GOT3 (cell line): ENCODE measurements around the gene AIFM1.

Experiments
- DNase-seq: peaks from one replicate; lab custom pipeline; 2025; ENCODE audit warnings: mixed read lengths; lab: John Stamatoyannopoulos, UW

Gene AIFM1

DNA sequence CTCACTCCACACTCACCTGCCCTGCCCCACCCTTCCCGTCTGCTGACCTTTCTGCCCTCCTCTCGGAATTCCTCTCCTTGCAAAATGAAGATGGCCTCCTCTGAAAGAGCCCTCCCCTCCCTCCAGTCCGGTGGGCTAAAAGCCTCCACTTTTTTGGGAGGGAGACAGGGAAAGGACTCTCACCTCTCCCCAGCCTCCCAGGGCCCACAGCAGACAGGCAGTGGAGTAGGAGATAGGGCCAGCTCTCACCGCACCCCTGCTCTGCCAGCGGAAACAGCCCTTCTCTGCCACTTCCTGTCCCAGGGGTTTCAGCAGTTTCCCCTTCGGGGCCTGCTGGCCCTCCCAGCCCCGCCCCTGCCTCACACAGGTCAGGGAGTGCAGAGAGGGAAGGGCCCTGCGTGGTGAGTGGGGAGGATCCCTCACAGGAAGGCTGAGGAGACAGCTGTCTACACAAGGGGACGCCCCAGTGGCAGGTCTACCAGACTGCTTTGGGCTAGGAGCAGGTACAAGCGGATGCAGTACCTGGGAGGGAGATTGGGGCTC, 73.6 kb downstream of the AIFM1 start:
- no peak for DNase-seq

DNA sequence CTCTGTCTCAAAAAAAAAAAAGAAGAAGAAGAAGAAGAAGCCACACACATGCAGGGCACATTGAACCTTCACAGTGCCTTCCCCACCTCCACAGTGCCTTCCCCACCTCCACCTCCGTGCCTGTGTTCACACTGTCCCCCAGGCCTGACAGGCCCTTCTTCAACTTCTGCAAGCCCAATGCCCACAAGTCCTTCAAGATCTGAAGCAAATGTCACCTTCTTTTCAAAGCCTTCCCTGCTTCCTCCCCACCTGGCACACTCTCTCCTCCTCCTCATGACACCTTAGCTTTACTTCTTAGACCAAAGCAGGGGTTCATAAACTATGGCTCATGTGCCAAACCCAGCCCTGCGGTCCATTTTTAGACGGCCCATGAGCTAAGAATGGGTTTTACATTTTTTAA, 75.3 kb downstream of the AIFM1 start:
- no peak for DNase-seq

DNA sequence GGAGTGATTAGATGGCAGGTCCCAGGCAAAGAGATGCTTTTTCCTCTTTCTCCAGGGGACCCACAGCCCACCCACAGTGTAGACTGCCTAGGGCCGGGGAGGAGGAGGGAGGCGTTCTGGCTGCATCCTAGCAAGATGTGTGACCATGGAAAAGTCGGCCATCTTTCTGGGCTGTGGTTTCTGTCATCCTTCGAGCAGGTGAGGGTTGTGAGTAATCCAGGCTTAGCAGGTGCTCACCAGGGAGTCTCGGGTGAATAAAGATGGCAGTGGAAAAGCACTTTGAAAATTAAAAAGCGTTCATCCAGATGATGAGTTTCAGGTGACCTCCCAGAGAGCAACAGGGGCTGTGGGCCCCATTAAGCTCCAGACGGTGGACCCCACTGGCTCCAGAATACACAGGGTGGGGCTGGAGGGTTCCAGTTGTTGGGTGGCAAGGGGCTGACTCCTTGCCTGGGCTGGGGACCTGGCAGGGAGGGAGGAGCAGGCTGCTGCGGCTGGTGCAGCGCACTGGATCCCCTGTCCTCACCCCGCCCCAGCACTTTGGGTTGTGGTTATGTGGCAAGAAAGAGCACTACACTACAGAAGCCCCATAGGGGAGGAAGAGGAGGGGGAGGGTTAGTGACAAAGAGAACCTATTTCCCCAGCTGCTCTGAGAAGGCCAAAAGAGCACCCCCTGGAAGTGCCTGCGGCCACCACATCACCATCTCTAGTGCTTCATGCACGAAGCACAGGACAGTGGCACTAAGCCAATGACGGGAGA, 79.0 kb downstream of the AIFM1 start:
- DNase-seq, result no peak

DNA sequence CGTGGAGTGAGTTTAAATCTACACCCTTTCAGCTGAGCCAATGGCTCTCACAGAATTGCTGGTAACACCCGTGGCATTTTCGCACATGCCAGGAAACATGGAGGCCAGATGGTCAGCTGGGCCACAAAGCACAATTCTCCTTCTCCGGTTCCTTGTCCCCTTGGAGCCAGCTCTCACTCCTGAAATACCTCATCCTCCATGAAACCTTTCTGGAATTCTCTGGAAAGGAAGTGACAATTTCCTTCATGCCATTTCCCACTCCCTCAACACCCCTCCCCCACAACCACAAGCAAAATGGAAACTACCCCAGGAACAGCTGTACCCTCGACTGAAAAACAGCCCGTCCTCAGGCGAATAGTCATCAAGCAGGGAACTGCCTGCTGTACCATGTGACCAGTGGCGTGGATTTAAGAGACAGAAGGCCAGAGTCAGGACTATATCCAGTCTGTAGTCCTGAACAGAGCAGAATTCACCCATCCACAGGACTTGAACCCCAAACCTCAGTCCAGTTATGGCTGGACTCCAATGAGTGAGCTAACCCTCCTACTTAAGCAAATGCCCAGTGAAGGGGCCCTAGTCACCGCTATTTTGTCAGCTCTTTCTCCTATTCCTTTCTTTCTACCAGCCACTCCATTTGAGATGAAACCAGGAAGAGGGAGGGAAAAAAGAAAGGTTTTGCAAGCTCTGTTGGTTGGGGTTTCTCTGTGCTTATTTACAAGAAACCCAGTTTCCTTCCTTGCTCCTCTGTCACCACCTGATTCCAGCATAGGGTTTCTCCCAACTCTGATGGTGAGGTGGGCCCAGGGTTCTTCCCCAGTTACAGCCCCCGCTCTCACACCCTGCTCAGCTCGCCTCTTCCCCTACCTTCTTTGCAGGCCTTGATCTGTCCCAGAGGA, 79.8 kb downstream of the AIFM1 start:
- no peak for DNase-seq

DNA sequence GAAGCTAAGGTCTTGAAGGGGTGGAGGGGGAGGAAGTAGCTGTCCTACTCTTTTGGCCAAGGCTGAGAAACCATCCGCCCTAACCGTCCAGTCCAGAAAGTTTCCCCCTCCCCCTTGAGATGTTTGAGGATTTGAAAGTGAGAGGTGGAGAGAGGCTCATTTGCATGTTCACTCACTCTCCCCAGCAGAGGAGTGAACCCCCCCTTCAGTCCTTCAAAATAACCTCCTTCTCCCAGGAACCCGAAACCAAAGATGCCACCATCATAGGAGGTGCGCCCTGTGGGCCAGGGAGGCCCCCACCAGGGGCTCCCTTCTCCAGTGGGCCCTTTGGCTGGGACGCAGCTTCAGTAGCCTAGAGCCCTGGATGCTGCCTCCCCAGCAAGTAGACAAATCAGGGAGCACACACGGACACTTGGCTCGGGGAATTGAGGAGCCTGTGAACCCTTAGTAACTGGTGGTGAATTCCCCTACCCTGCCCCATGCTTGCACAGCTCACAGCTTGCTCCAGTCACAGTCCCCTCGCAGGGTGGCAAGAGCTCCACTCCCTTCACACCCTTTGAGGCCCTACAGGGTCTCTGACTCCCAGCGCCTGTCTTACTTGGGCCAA, 80.9 kb downstream of the AIFM1 start:
- DNase-seq, result no peak

DNA sequence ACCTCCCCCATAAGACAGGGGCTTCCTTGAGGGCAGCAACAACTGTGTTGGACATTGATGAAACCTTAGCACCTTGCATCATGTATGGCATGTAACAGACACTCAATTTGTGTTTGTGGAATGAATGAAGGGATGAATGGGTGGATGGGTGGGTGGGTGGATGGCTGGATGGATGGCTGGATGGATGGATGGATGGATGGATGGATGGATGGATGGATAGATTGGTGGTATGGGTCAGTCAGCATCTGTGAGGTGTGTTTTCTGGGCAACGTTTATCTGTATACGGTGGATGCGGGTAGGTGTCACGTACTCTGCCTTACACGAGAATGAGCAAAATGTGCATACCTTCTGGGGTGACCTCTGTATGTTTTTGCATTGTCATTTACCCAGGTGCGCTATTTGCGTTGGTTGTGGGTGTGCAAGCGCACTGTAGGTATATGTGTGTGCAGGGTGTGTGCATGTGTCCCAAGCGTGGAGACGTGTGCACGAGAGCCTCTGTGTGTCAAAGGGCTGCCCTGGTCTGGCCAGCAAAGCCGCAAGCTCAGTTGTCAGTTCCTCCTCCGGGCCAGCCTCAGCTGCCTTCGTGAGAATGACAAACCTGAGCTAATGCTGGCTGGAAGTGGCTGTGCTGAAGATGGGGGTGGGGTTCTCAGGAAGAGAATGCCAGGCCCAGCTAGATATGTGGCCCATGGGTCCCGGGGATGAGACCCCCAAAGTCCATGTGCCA, 81.8 kb downstream of the AIFM1 start:
- no peak for DNase-seq

DNA sequence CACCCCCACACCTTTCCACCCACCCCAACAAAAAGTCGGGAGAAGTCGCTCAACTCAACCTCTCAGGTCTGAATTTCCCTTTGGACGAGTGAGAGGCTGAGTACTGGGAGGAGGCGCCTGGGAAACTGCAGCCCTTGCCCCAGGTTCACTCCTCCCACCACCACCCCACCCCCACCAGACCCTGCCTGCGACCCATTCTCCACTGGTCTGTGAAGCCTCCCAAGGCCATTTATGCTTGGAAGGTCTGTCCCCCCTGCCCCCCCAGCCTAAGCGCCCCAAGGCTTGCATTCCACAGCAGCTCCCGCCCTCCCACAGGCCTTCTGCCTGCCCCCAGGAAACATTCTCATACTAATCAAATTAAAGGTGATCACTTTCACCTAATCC, 82.5 kb downstream of the AIFM1 start:
- DNase-seq, result no peak

DNA sequence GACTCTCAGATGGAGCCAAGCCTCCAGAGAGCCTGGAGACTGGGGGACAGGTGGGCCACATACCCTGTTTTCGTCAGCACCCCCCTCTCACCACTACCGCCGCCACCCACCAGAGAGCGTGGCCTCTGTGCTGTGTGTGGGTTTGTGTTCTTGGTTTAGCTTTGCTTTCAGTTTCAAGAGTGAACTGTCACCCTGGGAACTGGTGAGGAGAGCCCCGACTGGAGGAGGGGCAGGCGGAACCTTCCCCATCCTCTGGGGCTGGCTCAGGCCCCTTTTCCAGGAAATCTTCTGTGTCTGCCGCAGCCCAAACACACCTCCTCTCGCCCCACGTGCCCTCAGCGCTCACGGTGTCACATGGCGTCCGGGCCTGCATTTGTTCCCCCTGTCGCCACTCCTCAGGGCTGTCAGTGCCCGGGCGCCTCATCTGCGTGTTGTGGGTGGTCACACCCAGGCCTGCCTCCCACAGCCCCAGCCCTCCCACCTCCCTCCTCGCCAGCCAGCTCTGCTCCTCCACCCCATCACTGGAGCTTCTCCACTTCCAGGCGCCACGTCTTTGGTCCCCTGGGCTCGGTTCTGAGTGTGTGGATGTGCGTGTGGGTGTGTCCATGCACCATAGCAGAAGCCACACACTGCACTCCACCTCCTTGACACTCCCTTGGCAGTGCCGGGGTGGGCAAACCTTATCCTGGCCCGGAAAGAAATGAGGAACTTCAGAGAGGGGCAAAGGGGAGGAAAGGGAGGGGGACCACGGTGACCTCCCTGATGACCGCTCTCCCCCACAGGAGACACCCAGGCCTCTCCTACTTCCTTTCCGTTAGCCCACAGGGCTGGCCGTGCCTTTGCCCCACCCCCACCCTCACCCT, 83.2 kb downstream of the AIFM1 start:
- no peak for DNase-seq

DNA sequence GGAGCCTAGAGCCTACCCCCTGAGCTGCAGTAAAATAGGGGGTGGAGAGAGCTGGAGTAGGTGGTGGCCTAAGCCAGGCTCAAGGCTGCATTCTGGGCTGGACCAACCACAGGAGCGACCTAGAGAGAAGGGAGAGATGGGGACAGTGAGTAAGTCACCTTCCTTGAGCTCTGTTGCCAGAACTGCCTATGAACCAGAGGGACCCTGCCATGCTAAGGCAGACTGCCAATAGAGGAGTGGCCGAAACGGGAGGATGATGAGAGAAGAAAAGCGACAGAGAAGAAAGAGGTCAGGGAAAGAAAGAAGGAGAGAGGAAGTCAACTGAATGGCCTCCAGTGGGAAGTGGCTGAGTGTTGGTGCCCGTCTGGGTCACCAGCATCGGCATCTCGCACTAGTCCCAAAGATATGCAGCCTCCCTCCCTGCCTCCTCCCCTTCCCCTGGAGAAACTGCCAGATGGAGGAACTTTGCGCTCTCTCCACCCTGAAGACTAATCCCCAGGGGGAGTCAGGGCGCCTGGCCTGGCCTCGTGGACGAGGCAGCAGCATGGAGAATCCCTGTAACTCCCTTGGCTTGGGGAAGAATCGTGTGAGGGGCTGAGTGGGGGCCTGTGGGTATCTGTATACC, 84.1 kb downstream of the AIFM1 start:
- DNase-seq, result no peak

DNA sequence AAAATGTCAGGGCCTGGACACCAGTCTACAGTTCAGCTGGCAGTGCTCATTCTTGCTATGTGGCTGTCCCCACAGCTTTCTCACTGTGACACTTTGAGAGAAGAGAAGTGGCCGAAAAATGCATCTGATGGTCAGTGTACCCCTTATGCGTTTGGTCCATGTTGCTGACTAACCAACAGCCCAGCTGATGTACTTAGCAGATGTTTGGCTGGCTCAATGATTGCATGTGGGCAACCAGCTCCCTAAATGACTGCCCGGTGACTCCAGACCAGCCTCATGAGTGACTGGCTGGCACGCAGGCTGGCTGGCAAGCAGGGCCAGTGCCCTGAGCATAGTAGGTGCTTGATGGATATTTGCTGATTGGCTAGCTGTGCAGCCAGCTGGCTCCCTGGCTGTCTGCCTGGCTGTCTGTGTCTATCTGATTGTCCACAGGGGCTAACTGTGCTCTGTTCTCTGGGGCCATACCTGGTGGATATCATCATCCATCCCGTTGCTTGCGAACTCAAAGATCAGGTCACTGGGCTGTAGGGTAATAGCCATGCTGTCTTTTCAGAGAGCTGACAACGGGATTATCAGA, 84.8 kb downstream of the AIFM1 start:
- no peak for DNase-seq

DNA sequence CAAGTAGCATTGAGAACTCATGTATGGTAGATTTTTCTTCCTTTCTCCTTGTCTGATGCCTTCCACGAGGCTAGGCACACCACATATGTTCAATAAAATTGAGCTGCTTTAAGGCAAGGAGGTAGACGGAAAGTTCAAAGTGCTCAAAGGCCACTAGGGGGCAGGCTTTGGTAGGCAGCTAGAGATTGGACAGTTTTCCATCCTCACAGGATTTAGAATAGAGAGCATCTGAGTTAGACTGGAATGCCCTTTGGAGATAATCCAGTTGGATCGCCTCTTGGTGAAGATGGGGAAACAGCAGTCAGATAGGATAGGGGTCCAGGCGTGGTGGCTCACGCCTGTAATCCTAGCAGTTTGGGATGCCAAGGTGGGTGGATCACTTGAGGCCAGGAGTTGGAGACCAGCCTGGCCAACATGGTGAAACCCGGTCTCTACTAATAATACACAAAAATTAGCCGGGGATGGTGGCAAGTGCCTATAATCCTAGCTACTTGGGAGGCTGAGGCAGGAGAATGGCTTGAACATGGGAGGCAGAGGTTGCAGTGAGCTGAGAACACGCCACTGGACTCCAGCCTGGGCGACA, 85.7 kb downstream of the AIFM1 start:
- no peak for DNase-seq
